Astrocyte (in vitro differentiated cells and primary cell): Measurements from ENCODE around the gene RUVBL2. TPM values are rescaled to one million over a fixed set of nuclear protein-coding genes. Genes with fewer than 3 reads are reported as not detected.

Experiments used
- DNase-seq: peaks from one replicate; pipeline ENCODE4 v3.0.0-alpha.2; 2010; ENCODE audit warnings: low read depth
- FAIRE-seq: peaks from 2 replicates; lab custom pipeline; 2011; peaks lifted over from hg19 to GRCh38; lab: Jason Lieb, UNC
- H2AFZ ChIP-seq: 2 replicates; pipeline ENCODE4 v1.6.0; 2012; ENCODE audit warnings: low read depth, low read length, inconsistent platforms
- H3K27ac ChIP-seq: 2 replicates; pipeline ENCODE4 v1.5.1; 2011; ENCODE audit warnings: low read depth, low read length, inconsistent platforms
- H3K27me3 ChIP-seq: 2 replicates; pipeline ENCODE4 v1.6.0; 2011; ENCODE audit warnings: low read length, inconsistent platforms; ENCODE audit not compliant: insufficient read depth
- H3K36me3 ChIP-seq: 2 replicates; pipeline ENCODE4 v1.5.1; 2011; ENCODE audit warnings: low read length, inconsistent platforms; ENCODE audit not compliant: insufficient read depth
- H3K4me1 ChIP-seq: 2 replicates; pipeline ENCODE4 v1.5.1; 2011; ENCODE audit warnings: low read length, inconsistent platforms; ENCODE audit not compliant: insufficient read depth
- H3K4me2 ChIP-seq: 2 replicates; pipeline ENCODE4 v1.6.0; 2012; ENCODE audit warnings: low read length, inconsistent platforms
- H3K4me3 ChIP-seq: 2 replicates; pipeline ENCODE4 v1.5.1; 2011; ENCODE audit warnings: low read depth, mild to moderate bottlenecking, low read length, inconsistent platforms; ENCODE audit not compliant: insufficient read depth
- H3K79me2 ChIP-seq: 2 replicates; pipeline ENCODE4 v1.6.0; 2012; ENCODE audit warnings: mild to moderate bottlenecking, low read length, inconsistent platforms; ENCODE audit not compliant: insufficient read depth
- H3K9ac ChIP-seq: 2 replicates; pipeline ENCODE4 v1.6.0; 2012; ENCODE audit warnings: mild to moderate bottlenecking, low read length, inconsistent platforms
- H3K9me3 ChIP-seq: 2 replicates; pipeline ENCODE4 v1.5.1; 2012; ENCODE audit warnings: low read depth, mild to moderate bottlenecking, low read length, inconsistent platforms; ENCODE audit not compliant: insufficient read depth
- H4K20me1 ChIP-seq: 2 replicates; pipeline ENCODE4 v1.6.0; 2012; ENCODE audit warnings: low read length, inconsistent platforms; ENCODE audit not compliant: insufficient read depth
- H3K27ac Mint-ChIP-seq: one replicate; pipeline ENCODE4 v1.8.0; 2021; ENCODE audit warnings: mild to moderate bottlenecking, mixed read lengths; ENCODE audit not compliant: unreplicated experiment
- H3K27me3 Mint-ChIP-seq: one replicate; pipeline ENCODE4 v1.8.0; 2021; ENCODE audit warnings: low read depth, mixed read lengths; ENCODE audit not compliant: unreplicated experiment
- H3K36me3 Mint-ChIP-seq: one replicate; pipeline ENCODE4 v1.8.0; 2021; ENCODE audit warnings: low read depth, mixed read lengths; ENCODE audit not compliant: unreplicated experiment
- H3K4me1 Mint-ChIP-seq: one replicate; pipeline ENCODE4 v1.8.0; 2021; ENCODE audit warnings: low read depth, mixed read lengths; ENCODE audit not compliant: unreplicated experiment
- H3K4me3 Mint-ChIP-seq: one replicate; pipeline ENCODE4 v1.8.0; 2021; ENCODE audit warnings: mild to moderate bottlenecking, moderate library complexity, mixed read lengths; ENCODE audit not compliant: unreplicated experiment
- H3K9me3 Mint-ChIP-seq: one replicate; pipeline ENCODE4 v1.8.0; 2021; ENCODE audit warnings: mild to moderate bottlenecking, mixed read lengths; ENCODE audit not compliant: unreplicated experiment
- EZH2 ChIP-seq: IDR thresholded peaks from 2 replicates; pipeline ENCODE4 v1.6.1; 2012; ENCODE audit warnings: mild to moderate bottlenecking, low read length, inconsistent platforms; ENCODE audit not compliant: insufficient read depth
- total RNA-seq: library from RNA; stranded (reverse); gene quantifications from 2 replicates; pipeline ENCODE4 v1.2.1, GENCODE V29; 2021
- TF ChIP-seq, protein P1 (sequence below): IDR thresholded peaks from 2 replicates; pipeline ENCODE4 v1.5.1; 2011; ENCODE audit warnings: low read depth, mild to moderate bottlenecking, inconsistent platforms, low read length, moderate library complexity; ENCODE audit not compliant: insufficient read depth

Gene RUVBL2
- total RNA-seq, 1 donor from 2014 or later = 106 TPM

DNA sequence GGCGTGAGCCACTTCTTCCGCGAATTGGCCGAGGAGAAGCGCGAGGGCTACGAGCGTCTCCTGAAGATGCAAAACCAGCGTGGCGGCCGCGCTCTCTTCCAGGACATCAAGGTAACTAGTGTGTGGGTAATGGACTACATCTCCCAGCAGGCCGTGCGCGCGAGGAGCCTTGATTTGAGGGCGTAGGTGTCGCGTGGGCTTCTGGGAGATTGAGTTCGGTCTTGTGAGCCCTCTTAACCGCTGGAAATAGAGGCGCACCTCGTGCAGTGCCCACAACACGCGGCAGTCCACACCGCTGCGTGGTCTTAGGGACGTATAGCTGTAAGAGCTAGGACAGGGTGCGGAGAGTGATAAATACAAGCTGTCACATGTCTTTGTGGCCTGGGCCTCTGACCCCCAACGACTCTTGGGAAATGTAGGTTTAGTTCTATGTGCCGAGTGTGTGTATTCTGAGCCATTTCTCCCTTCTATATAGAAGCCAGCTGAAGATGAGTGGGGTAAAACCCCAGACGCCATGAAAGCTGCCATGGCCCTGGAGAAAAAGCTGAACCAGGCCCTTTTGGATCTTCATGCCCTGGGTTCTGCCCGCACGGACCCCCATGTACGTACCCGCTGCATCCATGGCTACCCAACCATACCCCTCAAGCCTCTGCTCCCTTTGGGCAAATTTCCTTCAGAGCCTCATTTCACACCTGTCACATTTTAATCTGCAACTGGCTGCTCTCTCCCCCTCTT lies 27.7 kb upstream of the RUVBL2 start:
- Mint-ChIP-seq H3K27me3 (no peaks in the 10 kb centered on the region), H3K4me1 (peaks cover 33% of the 10 kb centered on the region), H3K27ac (peak overlapping the region; percentile 99), H3K9me3 (no peaks in the 10 kb centered on the region), H3K4me3 (peak overlapping the region; percentile 99), H3K36me3 (peaks cover 30% of the 10 kb centered on the region)
- no peaks in the 10 kb centered on the region for H3K9me3 ChIP-seq
- H3K4me1 ChIP-seq = peaks cover 40% of the 10 kb centered on the region
- H4K20me1 ChIP-seq = peaks cover 45% of the 10 kb centered on the region
- peak overlapping the region; percentile 7 for H2AFZ ChIP-seq
- peak overlapping the region; percentile 90 for H3K4me2 ChIP-seq
- H3K9ac ChIP-seq = peak overlapping the region; percentile 93
- FAIRE-seq (no peak), DNase-seq (peak; percentile 69)
- no peaks in the 10 kb centered on the region for H3K27me3 ChIP-seq
- peaks cover 11% of the 10 kb centered on the region for H3K36me3 ChIP-seq
- peaks cover 20% of the 10 kb centered on the region for H3K79me2 ChIP-seq
- peak overlapping the region; percentile 82 for H3K4me3 ChIP-seq
- no peak for TF ChIP-seq EZH2
- TF ChIP-seq, protein P1, sequence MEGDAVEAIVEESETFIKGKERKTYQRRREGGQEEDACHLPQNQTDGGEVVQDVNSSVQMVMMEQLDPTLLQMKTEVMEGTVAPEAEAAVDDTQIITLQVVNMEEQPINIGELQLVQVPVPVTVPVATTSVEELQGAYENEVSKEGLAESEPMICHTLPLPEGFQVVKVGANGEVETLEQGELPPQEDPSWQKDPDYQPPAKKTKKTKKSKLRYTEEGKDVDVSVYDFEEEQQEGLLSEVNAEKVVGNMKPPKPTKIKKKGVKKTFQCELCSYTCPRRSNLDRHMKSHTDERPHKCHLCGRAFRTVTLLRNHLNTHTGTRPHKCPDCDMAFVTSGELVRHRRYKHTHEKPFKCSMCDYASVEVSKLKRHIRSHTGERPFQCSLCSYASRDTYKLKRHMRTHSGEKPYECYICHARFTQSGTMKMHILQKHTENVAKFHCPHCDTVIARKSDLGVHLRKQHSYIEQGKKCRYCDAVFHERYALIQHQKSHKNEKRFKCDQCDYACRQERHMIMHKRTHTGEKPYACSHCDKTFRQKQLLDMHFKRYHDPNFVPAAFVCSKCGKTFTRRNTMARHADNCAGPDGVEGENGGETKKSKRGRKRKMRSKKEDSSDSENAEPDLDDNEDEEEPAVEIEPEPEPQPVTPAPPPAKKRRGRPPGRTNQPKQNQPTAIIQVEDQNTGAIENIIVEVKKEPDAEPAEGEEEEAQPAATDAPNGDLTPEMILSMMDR = no peak
- H3K27ac ChIP-seq = peak overlapping the region; percentile 75

DNA sequence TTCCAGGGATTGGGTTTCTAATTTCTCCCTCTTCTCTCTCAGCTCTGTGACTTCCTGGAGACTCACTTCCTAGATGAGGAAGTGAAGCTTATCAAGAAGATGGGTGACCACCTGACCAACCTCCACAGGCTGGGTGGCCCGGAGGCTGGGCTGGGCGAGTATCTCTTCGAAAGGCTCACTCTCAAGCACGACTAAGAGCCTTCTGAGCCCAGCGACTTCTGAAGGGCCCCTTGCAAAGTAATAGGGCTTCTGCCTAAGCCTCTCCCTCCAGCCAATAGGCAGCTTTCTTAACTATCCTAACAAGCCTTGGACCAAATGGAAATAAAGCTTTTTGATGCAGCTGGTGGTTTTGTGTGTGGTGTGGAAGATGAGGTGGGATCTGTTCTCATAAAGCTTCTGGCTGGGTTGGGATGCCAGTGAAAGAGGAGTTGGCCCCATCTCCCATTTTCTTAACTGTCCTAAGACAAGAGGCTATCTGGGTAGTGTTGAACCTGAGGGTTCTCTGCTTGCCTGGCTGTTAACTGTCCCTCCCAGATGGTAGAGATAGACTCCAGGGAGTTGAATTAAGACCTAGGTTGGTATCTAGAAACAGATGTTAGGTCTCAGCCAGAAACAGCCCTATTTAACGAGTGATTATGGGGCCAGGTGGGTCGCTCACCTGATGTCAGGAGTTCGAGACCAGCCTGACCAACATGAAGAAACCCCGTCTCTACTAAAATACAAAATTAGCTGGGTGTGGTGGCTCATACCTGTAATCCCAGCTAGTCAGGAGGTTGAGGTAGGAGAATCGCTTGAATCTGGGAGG lies 26.9 kb upstream of the RUVBL2 start:
- H3K36me3 Mint-ChIP-seq = peaks cover 30% of the 10 kb centered on the region
- Histone ChIP-seq H3K4me2 (peak overlapping the region; percentile 90), H4K20me1 (peaks cover 52% of the 10 kb centered on the region), H3K4me1 (peaks cover 39% of the 10 kb centered on the region), H3K4me3 (peak overlapping the region; percentile 82), H3K9ac (peak overlapping the region; percentile 93), H3K27ac (peak overlapping the region; percentile 75), H3K79me2 (peaks cover 20% of the 10 kb centered on the region), H3K27me3 (no peaks in the 10 kb centered on the region), H3K36me3 (peaks cover 11% of the 10 kb centered on the region), H3K9me3 (no peaks in the 10 kb centered on the region), H2AFZ (no peak overlapping the region)
- peaks cover 32% of the 10 kb centered on the region for H3K4me1 Mint-ChIP-seq
- FAIRE-seq (no peak), DNase-seq (no peak)
- H3K27me3 Mint-ChIP-seq = no peaks in the 10 kb centered on the region
- no peaks in the 10 kb centered on the region for H3K9me3 Mint-ChIP-seq
- TF ChIP-seq EZH2 = no peak
- TF ChIP-seq, protein P1 = no peak
- peak overlapping the region; percentile 99 for H3K27ac Mint-ChIP-seq
- peak overlapping the region; percentile 99 for H3K4me3 Mint-ChIP-seq
